ENCODE results near the gene ADGRB3.

ADGRB3 gene

DNA sequence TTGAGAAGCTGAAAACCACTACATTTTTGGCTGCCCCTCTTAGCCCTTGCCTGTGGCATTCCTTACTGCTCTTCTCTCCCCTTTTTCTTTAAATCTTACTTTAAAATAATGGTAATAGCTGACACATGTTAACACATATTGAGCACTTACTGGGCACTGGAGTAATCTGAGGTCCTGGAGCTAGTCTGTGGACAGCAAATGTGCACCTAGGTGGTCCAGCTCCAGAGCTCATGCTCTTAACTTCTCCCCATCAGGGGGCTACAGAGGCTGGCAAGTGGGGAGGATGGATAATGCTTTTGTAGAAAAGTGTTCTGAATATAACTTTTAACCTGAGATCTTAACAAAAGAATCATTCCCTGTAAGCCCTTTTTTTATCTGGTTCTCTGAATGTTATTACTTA, 74.8 kb downstream of the ADGRB3 start:
- no peak for DNase-seq

DNA sequence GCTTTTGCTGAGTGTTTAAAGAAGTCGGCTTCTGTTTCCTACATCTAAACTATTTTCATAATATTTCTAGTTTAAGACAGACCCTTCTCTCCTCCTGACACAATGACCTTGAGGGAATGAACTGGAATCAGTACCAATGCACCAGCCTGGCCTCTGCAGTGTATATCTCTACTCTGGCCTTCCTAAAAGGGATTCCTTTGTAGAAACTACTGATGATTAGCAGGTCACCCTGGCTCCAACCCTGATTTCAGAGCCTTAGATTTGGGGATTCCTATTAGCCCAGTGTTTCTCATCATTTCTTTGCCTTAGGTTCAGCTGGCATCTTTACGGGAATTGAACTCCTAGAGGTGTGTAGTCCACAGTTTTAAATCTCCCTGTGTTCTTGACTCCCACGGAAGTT, 75.4 kb downstream of the ADGRB3 start:
- no peak for DNase-seq

DNA sequence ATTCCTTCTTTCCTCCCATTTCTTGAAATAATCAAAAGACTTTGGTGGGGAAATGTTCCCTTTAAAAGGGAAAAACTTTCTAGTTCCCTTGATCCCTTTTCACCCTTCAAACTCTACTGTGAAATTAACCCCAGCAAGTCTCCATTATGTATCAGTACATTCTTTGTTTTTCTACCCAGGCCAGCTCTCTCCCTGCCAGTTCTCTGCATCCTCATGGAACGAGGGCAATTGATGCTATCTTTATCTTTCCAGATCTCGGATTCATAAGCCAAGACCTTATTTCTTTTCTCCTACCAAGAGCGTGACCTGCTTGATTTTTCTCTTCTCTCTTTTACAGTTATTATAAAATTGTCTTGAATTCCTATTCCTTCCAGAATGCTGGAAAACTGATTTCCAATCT, 75.8 kb downstream of the ADGRB3 start:
- DNase-seq = no peak

GRCh38 chr6:68711386-68712000, 76.4 kb downstream of the ADGRB3 start:
- no peak for DNase-seq

DNA sequence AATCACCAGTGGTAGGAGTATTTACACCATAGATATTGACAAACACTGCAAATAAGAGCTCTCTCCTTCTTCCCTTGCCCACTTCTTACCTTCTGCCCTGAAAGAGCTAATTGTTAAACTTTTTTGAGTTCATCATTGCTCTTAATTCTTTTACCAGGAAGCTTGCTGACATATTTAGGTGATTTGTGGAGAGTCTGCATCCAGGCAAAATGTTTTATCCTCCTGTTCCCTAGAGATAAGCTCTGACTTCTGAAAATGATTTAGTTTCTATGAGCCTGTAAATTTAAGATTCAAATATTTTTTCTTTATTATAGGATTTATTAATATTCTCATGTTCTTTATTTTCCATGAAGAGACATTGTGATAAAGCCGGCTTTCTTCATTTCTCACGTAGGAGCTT, 81.5 kb downstream of the ADGRB3 start:
- no peak for DNase-seq

DNA sequence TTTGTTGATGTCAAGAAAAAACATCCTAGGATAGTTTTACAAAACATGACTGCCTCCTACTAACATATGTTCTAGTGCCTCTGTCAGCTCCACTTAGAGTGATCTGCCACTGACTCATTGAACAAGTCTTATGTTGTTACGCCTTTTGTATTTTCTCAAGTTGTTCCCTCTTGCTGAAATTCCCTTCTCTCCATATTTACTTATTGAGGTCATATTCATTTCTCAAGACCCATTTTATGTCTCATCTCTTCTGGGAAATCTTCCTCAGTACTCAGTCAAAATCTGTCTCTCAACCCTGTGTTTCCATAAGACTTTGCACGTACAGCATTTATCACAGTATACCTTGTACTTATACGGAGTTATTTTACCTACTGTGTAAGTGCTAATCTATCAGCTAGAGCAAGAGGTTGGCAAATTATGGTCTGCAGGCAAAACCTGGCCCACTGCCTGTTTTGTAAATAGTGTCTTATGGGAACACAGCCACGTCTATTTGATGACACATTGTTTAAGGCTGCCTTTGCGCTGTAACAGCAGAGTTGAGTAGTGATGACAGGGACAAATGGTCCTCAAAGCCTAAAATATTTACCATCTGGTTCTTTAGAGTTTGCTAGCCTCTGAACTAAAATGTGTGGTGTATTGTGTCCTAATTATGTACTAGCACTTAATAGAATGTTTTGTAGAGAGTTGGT, 83.4 kb downstream of the ADGRB3 start:
- no peak for DNase-seq

DNA sequence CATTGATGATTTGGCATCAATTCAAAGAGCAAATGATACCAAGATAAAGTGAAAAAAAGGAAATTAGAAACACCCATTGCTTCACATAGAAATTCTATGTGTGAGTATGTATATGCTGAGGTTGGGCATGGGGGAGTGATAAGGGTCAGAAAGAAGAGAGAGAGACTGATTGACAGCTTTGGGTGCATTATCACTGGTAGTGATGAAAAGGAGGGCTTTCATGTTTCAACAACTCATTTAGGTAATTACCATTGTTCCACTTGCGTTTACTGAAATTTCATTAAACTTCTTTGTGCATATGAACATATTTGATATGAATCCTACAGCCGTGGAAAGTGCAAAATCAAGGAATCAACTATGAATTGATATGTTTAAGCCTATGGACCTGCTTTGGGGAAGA, 84.7 kb downstream of the ADGRB3 start:
- no peak for DNase-seq

GRCh38 chr6:68722891-68723527, 87.9 kb downstream of the ADGRB3 start:
- DNase-seq = no peak

- DNase-seq = no peak
Observed at GRCh38 chr6:68724060-68724459, 89.0 kb downstream of the ADGRB3 start.

DNA sequence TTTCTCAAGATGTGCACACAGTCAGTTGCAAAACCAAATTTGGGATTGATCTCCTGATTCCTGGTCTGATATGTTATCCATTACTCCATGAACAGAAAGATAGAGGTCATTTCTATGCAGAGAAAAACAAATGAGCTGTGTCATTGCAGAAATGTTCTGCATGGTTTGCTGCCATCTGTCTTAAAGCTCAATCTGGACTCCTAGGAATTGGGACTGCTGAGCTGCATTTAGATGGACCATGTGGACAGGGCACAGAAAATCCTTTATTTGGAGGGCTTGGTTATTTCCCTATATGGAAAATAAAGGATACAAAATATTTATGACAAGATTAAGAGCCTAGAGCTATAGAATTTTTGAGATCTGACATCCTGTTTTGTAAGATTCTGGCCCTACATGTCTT, 91.3 kb downstream of the ADGRB3 start:
- DNase-seq = no peak

- no peak for DNase-seq
Observed at GRCh38 chr6:68726992-68727391, 91.9 kb downstream of the ADGRB3 start.

GRCh38 chr6:68727699-68728098, 92.6 kb downstream of the ADGRB3 start:
- DNase-seq = no peak

- DNase-seq = no peak
Observed at GRCh38 chr6:68728159-68728979, 93.3 kb downstream of the ADGRB3 start.

DNA sequence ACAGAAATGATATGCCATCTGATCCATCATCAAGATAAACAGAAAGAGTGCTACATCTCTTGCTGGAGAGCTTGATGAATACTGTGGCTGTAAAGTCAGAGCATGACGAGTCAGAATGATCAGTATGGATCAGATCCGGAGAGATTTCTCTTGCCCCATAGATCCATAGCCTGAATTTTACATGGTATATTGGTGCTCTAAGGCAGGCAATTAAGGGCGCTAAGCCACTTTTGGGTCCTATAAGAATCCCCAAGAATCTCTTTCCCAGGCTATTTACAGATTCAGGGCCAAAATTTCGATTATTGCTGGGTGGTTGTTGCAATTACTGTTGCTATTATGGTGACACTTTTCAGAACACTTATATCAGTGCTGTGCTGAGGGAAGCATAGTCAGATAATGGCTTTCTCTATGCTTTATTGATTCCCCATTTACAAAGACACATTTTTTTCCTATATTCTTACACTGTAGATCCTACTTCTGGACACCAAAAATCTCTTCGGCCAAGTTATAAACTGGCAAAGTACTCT, 94.4 kb downstream of the ADGRB3 start:
- DNase-seq = no peak

DNA sequence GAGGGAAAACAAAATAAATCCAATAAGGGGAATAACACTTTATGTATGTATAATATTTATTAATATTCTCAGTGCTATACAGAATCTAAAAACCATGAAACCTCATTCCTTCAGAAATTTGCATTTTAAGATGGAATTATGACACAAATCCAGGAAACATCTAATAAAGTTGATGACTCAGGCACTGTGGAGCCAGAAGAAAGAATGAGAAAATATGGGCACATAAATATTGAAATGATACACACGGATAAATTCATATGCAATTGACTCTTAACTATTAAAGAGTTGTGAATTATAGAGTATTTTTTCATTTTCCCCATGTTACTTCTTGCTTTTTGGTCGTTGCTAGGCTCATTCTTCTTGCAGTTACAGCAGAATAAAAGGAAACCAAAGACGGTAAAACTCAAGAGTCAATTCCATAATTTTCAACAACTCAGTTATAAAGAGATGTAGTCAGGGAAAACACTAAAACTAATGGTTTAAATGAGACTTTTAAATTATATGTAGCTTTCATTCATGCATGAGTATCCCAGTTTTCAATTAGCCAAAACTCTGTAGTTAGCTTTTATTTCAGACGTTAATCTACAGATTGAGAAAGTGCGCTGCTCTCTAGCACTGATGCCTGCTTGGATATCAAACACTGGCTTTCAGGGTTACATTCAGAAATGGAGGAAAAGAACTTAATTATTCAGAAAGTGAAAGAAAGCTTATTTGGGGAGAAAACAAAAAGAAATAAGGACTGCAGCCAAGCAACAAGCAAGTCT, 95.4 kb downstream of the ADGRB3 start:
- DNase-seq = no peak

- no peak for DNase-seq
Observed at GRCh38 chr6:68732423-68732822, 97.3 kb downstream of the ADGRB3 start.

DNA sequence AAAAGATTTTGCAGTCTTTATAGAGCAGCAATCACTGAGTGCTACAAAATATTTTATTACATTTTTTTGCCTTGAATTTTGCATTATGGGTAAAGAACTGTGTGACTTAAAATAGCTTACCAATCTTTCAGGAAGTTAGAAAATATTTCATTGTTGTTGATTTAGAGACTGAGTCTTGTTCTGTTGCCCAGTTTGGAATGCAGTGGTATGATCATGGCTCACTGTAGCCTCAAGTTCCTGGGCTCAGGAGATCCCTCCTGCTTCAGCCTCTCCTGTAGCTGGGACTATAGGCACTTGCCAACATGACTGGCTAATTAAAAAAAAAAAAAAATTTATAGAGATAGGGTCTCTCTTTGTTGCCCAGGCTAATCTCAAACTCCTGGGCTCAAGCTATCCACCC, 100.8 kb downstream of the ADGRB3 start:
- no peak for DNase-seq

GRCh38 chr6:68737061-68737460, 102.0 kb downstream of the ADGRB3 start:
- DNase-seq = no peak

GRCh38 chr6:68738039-68738438, 103.0 kb downstream of the ADGRB3 start:
- no peak for DNase-seq

GRCh38 chr6:68740828-68741500, 105.9 kb downstream of the ADGRB3 start:
- no peak for DNase-seq

DNA sequence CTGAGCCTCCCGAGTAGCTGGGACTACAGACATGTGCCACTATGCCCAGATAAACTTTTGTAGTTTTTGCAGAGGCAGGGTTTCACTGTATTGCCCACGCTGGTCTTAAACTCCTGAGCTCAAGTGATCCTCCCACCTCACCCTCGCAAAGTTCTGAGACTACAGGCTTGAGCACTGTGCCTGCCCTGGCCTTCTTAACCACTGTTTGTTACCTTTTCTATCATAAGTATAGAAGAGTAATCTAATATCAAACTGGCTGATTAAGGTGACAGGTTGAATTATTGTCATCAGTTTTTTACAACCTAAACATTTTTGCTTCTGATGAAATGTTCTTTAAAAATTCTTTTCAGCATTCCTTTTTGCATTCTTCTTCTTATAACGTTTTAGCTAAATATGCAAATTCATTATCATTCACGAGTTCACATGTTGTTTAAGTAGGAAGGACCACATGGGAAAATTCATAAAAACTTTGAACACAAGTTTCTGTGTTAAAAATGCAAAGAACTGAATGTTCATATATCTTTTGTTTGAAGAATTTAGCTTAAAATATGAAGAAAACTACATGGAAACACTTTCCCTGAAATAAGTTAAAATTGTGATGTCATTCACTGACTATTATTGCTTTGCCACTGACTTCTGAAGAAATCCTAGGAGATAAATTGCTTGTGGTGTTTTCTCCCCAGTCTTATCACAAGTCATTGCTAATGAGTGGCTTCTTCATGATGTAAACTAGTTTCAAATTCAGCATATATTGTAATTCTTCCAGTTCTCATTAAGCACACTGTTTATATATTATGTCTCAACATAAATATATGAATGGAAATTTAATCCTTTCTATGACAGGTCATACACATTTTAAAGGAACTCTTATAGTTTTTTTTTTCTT, 106.7 kb downstream of the ADGRB3 start:
- DNase-seq = no peak

Measured in activated CD4-positive, CD25-positive, alpha-beta regulatory T cell treated with anti-CD3 and anti-CD28 coated beads, Interleukin-2, amount 50 U/mL, for 72 hours (primary cell).